HG02885 (cell line): ENCODE results near the gene TRAFD1.

Experiments
- ATAC-seq: cut with Tn5 transposase; IDR thresholded peaks from one replicate; pipeline ENCODE4 v1.9.1; 2021; ENCODE audit warnings: mild to moderate bottlenecking; ENCODE audit not compliant: unreplicated experiment, poor library complexity

Gene TRAFD1

DNA sequence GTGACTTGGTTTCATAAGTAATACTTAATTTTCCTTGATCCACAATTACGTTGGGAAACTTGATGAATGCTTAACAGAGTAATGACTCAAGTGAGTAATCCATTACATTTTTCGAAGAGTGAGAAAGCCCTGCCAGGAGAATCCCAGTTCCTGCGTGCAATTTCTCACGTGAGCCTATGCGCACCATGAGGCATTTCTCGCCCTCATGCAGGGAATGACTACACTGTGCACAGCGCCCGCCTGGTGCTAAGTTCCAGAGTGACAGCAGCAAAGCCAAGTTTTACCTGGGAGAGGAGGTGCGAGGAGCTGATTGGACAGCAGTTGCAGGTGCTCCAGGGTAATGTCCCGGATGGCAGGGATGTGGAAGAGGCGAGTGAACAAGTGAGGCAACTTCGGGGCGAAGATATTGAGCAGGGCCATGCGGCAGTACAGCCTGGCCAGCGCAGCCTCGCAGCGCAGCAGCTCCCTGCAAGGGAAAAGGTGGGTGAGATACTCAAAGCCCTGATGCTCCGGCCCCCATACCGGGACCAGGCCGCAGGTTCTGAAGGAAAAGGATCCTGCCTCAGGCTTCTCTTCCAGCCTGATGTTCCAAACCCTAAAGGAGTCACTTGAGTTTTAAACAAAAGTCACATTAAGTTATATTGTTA lies 69.4 kb downstream of the TRAFD1 start:
- no peak for ATAC-seq

DNA sequence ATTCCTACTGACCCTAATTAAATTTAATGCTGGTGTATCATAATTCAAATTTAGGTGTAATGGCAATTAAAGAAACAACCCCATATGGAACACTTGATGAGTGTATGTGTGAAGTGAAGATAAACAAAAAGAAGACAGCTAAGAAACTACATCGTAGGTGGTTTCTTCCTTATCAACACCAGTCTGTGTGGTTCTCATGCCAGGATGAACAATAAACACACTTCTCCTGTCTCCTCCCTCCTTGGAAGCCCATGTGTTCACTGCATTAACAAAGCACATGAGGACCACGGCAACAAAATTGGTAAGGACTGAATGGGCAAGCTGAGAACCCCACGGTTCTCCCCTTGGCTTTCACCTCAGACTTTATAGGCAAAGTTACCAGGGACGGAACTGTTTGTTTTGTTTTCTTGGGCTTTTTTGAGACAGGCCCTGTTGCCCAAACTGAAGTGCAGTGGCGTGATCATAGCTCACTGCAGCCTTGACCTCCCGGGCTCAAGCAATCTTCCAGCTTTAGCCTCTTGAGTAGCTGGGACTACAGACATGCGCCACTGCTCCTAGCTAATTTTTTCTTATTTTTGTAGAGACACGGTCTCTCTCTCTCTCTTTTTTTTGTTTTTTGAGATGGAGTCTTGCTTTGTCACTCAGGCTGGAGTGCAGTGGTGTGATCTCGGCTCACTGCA lies 71.0 kb downstream of the TRAFD1 start:
- ATAC-seq: no peak

DNA sequence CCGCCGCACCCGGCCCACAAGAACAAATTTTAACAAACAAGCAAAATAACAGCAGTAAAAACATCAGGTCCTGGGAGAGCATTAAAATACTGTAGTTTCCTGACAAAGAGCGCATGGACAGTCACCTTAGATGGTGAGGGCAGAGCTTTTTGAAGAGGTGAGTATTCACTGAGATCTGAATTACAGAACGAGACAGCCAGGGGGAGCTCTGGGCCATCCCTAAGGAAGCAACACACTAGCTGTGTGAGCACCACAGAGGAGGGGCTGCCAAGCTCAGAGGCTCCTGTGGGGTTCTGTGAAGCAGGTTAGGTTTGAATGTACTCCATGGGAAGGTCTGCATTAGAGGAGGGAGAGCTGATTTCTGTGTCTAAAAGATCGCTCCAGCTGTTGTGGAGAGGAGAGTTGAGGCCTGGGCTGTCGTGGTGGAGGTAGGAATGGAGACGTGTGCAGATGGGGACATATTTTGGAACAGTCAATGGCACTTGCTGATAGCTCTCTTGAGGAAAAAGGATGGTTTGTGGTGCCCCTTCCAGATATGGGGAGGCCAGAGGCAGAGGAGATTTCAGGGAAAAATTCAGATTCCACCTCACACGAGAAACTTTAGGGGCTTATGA lies 72.9 kb downstream of the TRAFD1 start:
- no peak for ATAC-seq

DNA sequence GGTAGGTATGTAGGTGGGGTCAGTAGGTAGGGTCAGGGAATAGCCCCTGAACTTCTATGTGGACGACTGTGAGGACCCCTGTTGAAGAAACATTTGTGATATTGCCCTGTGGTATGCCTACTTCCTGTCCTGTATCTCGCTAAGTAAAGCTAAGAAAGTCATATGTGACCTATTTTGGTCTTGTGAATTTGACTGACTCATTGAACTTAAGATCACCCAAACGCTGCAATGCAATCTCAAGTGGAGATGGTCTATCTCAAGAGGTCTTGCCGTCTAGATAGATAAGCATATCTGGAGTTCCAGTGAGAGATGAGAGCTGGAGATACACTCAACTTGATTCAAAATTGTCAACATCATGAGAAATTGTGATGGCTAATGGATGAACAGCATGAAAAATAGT lies 73.8 kb downstream of the TRAFD1 start:
- ATAC-seq: no peak
